ENCODE data around the gene CUEDC1.
A peak's percentile ranks its signal among the peaks of the same experiment; 100 is the strongest.

DNA sequence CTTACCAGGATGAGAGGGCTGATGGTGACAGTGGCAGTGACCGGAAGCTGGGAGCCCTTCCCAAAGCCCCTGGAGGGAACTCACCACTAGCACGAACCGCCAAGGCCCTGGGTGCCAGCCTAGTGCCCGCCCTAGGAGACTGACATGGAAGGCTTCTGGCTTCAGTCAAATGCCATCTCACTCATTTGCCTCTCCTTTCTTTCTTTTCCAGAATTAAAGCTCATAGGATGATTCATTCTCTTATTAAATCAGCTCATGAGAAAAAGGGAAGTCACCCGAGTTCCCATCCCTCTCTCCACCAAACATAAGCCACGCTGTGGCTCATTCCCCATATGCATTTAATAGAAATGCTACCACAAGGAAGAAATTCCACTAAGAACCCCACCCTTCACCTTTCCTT is 12.1 kb downstream of the CUEDC1 start:
- TF ChIP-seq CTCF (IDR thresholded peaks at IDR 0.05; ENCODE audit: insufficient read depth, low read length) (no peak), POLR2AphosphoS5 (IDR thresholded peaks at IDR 0.05; ENCODE audit: low read depth) (no peak), GABPA (IDR thresholded peaks at IDR 0.05; ENCODE audit: low read depth) (no peak), REST (IDR thresholded peaks at IDR 0.05; ENCODE audit: insufficient replicate concordance, low read depth) (no peak), SPI1 (IDR thresholded peaks at IDR 0.05; ENCODE audit: borderline replicate concordance, low read depth) (peak; percentile 92)

All from HL-60 (cell line).